Right atrium auricular region (tissue), 2 donors: Measurements from ENCODE around the gene ANKH. TPM values are rescaled to one million over a fixed set of nuclear protein-coding genes. Genes with fewer than 3 reads are reported as not detected.

Source experiments
- DNase-seq: peaks from one replicate; pipeline ENCODE4 v3.0.0-alpha.2; 2019; ENCODE audit warnings: low spot score
- H3K27ac ChIP-seq, 2 donors: fragments of 200-600 bp; sonication (generic); 1 replicate in 1 of 2; 2 replicates in 1 of 2; pipeline ENCODE4 v1.5.1; 2016 to 2019
- H3K27me3 ChIP-seq, 2 donors: fragments of 200-600 bp; sonication (generic); one replicate each; pipeline versions ENCODE4 v1.5.1 to v1.6.0; 2017 to 2019
- H3K36me3 ChIP-seq: fragments of 200-600 bp; sonication (generic); one replicate; pipeline ENCODE4 v1.5.1; 2016
- H3K4me1 ChIP-seq, 2 donors: fragments of 200-600 bp; sonication (generic); one replicate each; pipeline versions ENCODE4 v1.5.1 to v1.6.0; 2017 to 2019
- H3K4me3 ChIP-seq, 2 donors: fragments of 200-600 bp; sonication (generic); 1 replicate in 1 of 2; 2 replicates in 1 of 2; pipeline ENCODE4 v1.5.1; 2017 to 2019; ENCODE audit warnings: mild to moderate bottlenecking in 1 of 2, moderate library complexity in 1 of 2
- H3K9me3 ChIP-seq, 2 donors: fragments of 200-600 bp; sonication (generic); one replicate each; pipeline ENCODE4 v1.5.1; 2019
- total RNA-seq, 2 donors: library from RNA; depleted of rRNA; stranded (reverse); fragments of >200 nt; gene quantifications; one replicate each; pipeline ENCODE4 v1.1.0, GENCODE V29; 2016
- TF ChIP-seq, protein P1 (sequence below), 2 donors: fragments of 200-600 bp; sonication (generic); IDR thresholded peaks; one replicate each; pipeline ENCODE4 v1.5.1; 2019; ENCODE audit warnings: antibody characterized with exemption in 2 of 2

Gene ANKH
- total RNA-seq, 2 donors from 2014 or later = 52.3 to 80.4 TPM

- H3K27ac ChIP-seq = no peak overlapping the region
- H3K27me3 ChIP-seq = no peaks in the 10 kb centered on the region
Observed at GRCh38 chr5:14766584-14766983, 105.0 kb downstream of the ANKH start.

DNA sequence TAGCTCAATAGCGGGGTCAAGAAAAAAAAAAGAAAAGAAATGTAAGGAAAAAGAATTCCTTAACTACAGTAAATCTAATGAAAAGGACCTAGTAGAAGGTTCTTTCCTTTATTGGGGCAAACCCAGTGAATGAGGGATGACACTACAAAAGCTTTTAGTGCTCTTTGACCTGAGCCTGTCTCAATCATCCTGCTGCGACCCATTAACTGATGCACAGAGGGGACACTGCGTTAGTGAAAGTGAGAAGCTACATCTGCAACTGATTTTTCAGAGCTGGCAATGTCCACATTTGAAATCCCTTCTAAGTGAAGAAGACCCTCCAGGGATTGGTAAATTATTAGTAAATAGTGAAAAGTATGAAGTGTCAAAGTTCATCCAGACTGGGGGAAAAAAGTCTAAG lies 106.0 kb downstream of the ANKH start:
- DNase-seq = no peak
- no peak overlapping the region for H3K27ac ChIP-seq

More at GRCh38 chr5:14766584-14766983, 105.0 kb downstream of the ANKH start:
- TF ChIP-seq, protein P1, sequence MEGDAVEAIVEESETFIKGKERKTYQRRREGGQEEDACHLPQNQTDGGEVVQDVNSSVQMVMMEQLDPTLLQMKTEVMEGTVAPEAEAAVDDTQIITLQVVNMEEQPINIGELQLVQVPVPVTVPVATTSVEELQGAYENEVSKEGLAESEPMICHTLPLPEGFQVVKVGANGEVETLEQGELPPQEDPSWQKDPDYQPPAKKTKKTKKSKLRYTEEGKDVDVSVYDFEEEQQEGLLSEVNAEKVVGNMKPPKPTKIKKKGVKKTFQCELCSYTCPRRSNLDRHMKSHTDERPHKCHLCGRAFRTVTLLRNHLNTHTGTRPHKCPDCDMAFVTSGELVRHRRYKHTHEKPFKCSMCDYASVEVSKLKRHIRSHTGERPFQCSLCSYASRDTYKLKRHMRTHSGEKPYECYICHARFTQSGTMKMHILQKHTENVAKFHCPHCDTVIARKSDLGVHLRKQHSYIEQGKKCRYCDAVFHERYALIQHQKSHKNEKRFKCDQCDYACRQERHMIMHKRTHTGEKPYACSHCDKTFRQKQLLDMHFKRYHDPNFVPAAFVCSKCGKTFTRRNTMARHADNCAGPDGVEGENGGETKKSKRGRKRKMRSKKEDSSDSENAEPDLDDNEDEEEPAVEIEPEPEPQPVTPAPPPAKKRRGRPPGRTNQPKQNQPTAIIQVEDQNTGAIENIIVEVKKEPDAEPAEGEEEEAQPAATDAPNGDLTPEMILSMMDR (IDR thresholded peaks at IDR 0.05) = no peak
- H3K9me3 ChIP-seq = no peaks in the 10 kb centered on the region
- DNase-seq = no peak
- peaks cover 0 to 4% of the 10 kb centered on the region in 2 donors for H3K4me1 ChIP-seq
- no peak overlapping the region for H3K4me3 ChIP-seq
- H3K36me3 ChIP-seq = peaks cover 11% of the 10 kb centered on the region

DNA sequence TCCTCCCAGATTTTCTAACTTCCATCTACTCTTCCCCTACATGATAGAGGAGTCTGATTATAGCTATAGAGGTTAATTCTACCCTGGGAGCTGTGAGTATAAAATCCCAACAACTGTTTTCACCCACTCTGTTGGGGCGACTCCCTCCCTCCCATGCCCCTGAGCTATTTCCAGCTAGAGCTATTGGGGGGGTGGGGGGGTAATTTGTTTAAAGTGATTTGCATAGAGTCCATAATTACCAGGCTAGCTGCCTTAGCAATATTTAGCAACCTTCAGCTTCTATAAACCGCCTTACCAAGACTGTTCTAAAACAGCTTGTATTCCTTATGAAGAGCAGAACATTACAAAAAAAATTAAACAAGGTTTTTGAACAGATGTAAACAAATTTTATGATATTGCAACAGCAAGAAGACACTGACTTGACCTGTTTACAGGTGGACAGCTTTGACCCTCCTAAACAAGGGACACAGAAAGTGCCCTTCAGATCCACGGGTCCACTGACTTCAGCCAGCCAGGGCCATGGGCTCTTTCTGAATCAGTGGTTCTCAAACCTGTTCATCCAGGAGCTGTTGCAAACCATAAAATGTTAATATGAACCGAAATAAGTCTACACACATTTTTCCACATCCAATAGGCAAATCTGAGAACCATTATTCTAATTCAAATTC lies 108.9 kb downstream of the ANKH start:
- TF ChIP-seq, protein P1 (IDR thresholded peaks at IDR 0.05) = no peak
- Histone ChIP-seq H3K36me3 (peaks cover 3% of the 10 kb centered on the region), H3K4me1 (peaks cover 0 to 24% of the 10 kb centered on the region in 2 donors), H3K27me3 (no peaks in the 10 kb centered on the region), H3K27ac (peak overlapping the region in 1 of 2 donors; percentile 13), H3K4me3 (no peak overlapping the region), H3K9me3 (no peaks in the 10 kb centered on the region)
- no peak for DNase-seq

More for the DNA sequence above, 106.0 kb downstream of the ANKH start:
- H3K4me3 ChIP-seq = no peak overlapping the region
- TF ChIP-seq, protein P1 (IDR thresholded peaks at IDR 0.05) = no peak
- peaks cover 11% of the 10 kb centered on the region for H3K36me3 ChIP-seq
- H3K27me3 ChIP-seq = no peaks in the 10 kb centered on the region
- peaks cover 0 to 14% of the 10 kb centered on the region in 2 donors for H3K4me1 ChIP-seq
- H3K9me3 ChIP-seq = no peaks in the 10 kb centered on the region

- peaks cover 0 to 24% of the 10 kb centered on the region in 2 donors for H3K4me1 ChIP-seq
- H3K36me3 ChIP-seq = peaks cover 6% of the 10 kb centered on the region
- peak overlapping the region; percentile 54 to 55 for H3K27ac ChIP-seq
Observed at GRCh38 chr5:14760548-14761002, 111.0 kb downstream of the ANKH start.

DNA sequence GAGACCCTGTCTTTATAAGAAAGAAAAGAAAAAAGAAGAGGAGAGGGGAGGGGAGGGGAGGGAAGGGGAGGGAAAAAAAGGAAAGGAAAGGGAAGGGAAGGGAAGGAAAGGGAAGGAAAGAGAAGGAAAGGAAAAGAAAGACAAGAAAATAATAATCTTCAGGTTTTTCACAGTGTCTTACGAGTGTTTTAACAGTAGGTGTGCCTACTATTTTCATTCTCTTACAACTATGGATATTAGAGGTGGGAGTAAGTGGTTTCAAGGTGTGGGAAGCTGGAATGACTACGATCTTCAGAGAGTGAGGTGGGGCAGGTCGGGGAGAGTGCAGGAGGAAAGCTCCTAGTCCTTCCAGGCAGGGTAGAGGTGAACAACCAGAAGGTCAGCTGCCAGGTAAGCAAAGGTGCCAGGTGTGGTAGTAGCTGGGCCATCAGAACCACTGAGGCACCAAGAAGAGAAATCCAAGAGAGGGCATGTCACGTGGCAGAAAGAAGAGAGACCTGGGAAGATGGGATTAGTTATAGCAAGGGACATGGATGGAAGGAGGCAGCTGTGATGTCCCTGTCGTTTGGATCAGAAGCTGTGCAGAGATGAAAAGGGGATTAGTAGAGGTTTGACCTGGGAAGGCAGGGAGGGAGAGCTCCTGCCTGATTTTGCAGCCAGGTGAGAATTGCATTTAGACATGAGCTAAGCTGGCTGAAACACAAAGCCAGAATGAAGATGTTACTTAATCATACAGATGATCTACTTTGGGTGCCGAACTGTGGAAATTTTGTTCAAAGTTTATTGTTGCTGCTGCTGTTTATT lies 111.6 kb downstream of the ANKH start:
- H3K9me3 ChIP-seq = no peaks in the 10 kb centered on the region
- TF ChIP-seq, protein P1 (IDR thresholded peaks at IDR 0.05) = no peak
- peak overlapping the region; percentile 49 to 55 for H3K27ac ChIP-seq
- H3K4me1 ChIP-seq = peaks cover 0 to 24% of the 10 kb centered on the region in 2 donors
- DNase-seq = no peak
- H3K27me3 ChIP-seq = no peaks in the 10 kb centered on the region
- H3K36me3 ChIP-seq = peaks cover 13% of the 10 kb centered on the region
- H3K4me3 ChIP-seq = no peak overlapping the region

More at GRCh38 chr5:14760548-14761002, 111.0 kb downstream of the ANKH start:
- no peak overlapping the region for H3K4me3 ChIP-seq
- no peaks in the 10 kb centered on the region for H3K27me3 ChIP-seq
- H3K9me3 ChIP-seq = no peaks in the 10 kb centered on the region
- TF ChIP-seq, protein P1 (IDR thresholded peaks at IDR 0.05) = no peak
- DNase-seq = no peak
